ENCODE measurements around the gene PCNX4.

- TF ChIP-seq CTCF (conservative IDR thresholded peaks at IDR 0.05; ENCODE audit: low read depth, low read length) (no peak), EZH2 (IDR thresholded peaks at IDR 0.05; ENCODE audit: low read length, unreplicated experiment) (no peak)
Observed at GRCh38 chr14:60154671-60155070, 62.9 kb downstream of the PCNX4 start.

Data from PC-3 (cell line).